HG03060 (cell line): Measurements from ENCODE around the gene FYB1.

Experiments used
- ATAC-seq: cut with Tn5 transposase; IDR thresholded peaks from one replicate; pipeline ENCODE4 v1.9.1; 2021; ENCODE audit warnings: low read depth, moderate number of reproducible peaks; ENCODE audit not compliant: unreplicated experiment

The FYB1 gene

DNA sequence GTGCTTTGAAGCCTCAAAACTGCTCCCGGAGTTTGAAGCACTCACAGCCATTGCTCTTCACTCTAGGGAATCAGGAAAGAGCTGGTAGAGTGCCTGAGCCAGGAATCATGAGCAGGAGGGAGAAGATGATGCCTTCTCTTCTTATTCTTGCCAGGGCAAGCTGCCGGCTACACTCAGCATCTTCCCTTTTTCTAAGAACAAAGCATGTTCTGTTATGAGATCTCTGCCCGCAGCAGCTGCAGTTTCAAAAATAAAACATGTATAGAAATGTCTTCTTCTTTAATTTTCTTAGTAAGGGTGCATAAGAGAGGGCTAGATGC lies 87.3 kb downstream of the FYB1 start:
- ATAC-seq = no peak

DNA sequence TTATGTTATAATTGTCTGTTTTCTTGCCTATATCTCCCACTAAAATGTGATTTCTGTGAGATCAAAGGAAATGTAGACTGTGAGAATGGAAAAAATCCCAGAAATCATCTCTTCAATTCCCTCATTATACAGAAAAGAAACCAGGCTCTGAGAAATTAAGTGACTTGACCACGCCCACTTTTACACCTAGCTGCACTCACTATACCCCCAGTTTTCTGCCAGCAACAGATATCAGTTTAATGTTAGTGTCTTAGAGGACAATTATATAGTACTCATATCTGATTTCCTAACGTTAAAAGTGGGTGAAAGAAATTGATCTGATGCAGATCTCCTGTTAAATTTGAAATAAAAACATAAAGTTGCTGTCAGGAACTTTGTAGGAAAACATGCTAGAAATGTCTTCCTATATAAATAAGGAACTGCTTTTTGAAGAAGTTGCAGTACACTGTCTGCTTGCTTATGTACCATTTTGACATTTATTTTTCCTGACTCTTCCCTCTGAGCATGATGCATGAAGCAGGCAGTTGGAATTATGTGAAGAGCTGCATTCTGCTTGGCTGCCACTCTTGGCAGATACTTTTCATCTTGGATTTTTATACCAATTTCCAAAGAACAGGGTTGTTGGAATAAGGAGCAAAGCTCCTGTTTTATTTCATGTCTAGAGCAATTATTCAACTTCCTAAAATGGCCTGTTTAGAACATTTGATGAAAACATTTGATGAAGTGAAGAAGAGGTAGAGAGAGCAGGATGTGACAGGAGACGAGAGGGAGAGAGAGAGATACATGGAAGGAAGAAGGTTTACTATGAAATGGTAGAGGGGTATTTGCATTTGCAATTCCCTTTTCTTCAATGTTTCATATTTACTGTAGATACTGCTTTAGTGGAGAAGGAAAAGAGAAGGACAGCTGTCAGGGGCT lies 87.9 kb downstream of the FYB1 start:
- ATAC-seq = no peak

DNA sequence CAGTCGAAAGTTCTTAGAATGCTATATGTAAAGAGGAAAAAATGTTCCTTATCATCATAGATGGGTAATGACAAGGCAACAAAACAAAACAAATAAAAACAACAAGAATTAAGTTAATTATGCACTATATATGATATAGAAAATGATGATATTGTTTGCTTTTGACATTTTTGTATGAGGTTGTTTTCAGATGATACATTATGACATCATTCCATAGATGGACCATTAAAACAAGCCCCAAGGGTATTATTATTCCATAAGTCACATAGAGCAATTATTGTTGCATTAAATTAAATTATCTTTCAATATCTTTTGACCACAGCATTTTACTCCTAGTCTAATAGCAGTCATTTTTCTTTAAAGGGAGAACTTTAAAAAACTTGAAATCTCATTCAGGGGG lies 88.6 kb downstream of the FYB1 start:
- no peak for ATAC-seq

DNA sequence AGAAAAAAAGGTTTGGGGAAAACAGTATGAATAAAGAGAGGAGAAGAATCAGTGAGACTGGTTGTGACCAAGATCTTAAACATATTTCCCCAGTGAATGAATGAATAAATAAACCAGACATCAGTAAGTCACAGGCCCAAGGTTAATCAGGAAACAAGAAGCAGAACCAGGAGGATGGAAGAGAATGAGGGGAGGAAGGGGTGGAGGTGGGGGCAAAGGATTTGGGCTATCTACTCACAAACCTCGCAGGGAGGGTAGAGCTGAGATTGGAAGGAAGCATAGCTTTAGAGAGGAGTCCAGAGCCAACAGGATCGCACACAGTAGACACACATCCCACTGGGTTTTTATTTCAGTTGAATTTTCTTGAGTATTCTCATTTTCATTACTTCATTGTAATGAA lies 97.4 kb downstream of the FYB1 start:
- no peak for ATAC-seq

DNA sequence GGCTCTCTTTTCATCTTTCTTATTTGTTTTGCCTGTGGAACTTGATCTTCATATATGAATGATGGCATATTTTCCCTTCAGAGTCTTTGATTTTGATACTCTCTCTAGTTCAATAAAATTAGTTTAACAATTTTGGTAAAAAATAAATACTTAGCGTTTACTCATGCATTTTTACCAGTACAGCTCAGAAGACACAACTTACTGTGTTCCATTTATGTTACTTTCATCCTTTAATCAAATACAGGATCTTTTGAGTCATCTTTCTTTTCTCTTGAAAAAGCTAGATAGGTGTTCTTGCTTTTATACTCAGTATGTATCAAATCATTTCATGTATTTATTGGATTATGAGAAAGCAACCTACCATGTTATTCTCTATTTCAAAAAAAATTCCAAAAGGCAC lies 98.0 kb downstream of the FYB1 start:
- ATAC-seq = no peak

DNA sequence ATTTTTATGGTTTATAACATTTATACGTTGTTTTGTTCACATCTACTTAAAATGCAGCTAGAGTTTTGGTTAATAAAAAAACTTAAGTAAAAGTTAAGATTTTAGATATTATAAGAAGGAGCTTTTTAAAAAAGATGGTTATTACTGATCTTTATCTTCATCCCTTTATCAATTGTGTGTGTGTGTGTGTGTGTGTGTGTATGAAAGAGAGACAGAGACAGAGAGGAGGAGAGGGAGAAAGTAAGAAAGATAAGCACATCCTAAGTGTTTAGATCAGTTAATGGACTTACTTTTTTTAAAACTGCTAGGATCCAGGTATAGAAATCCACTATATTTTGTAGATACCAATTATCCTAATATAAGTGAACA lies 99.3 kb downstream of the FYB1 start:
- ATAC-seq = no peak

DNA sequence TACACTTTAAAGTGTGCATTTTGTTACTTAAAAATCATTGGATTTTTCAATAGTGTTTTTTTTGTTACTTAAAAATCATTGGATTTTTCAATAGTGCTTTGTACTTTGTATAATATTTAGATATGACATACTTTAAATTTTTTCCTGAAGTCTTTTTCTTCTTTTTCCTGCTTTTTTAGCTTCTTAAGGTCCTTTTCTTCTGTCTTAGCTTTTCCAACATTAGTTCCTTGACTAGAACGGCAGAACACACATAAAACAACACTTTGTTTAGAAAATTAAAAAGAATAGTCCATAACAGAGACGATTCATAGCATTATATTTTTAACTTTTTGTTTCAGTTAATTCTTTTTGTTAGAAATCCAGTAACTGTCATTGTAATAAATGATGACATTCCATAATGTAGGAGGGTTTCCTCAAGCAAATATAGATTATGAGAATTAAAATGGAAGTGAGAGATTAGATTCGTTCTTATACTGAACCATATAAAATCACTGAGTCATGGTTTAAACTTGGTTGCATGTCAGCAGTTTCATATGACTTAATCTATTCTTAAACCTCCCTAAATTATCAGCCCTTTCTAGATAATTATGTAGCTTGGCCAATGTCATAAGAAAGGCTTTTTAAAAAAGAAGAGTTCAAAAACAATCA lies 99.8 kb downstream of the FYB1 start:
- ATAC-seq = no peak

DNA sequence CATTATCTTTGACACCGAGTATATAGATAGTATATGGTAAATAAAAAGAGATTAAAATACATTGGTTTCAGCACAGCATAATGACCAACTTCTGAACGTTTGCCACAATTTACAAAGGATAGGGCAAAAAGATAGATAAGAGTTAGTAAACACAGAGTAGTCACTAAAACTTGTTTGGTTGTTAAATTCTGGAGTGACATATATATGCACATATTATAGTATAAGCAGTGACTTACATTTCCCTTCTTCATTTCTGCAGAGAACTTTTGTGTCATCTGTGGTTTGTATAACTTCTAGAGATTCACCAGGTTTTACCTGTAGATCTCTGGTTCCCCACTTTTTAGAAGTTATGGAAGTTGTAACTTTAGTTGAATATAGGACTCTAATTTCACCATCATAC lies 100.7 kb downstream of the FYB1 start:
- ATAC-seq = no peak

DNA sequence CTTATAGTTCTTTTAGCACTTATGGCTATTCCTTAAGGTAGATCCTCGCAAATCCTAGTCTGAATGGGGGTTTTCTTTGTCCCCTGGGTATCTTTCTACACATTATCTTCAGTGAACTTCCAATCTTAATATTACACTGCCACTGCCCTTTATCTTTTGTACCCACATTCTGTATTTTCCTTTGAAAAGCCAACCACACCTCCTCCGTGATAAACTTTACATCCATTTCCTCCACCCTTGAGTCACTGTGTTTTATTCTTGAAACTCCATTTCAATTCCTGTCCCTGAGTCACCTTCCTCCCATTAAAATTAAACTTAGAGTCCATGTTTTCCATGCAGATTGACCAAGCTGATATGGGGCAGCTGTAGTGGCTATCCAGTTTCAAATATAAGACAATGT lies 102.0 kb downstream of the FYB1 start:
- ATAC-seq = no peak

DNA sequence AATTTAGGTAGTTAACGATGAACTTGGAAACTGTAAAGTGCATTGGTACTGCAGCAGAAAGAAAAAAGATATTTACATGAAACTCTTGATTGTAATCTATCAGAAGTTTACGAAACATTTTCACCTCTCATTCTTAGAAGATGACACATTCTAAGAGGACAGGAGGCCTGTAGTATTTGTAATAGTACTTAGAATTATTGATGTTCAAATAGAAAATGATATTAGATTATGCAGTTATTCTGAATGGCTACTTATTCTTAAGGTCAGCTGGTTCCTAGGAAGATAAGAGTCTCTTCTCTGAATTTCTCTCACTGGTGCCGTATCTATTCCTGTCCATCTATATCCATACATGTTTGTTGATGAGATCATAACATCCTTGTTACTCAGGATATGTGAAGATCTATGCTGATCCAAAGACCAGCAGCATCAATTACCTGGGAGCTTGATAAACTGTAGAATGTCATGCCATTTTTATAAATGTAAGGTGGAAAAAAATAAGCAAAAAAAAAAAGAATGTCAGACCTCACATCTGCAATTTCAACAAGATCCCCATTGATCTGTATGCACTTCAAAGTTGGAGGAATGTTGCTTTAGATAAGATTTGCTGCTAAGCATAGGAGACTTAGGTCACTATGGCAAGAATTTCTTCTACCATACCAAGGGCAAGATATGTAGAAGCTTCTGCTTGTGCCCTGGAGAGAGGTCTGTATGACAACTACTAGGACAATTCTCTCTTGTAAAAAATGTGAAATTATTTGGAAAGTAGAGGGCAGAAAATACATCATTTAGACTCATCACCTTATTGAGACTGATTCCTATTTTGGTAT lies 102.8 kb downstream of the FYB1 start:
- ATAC-seq = no peak

DNA sequence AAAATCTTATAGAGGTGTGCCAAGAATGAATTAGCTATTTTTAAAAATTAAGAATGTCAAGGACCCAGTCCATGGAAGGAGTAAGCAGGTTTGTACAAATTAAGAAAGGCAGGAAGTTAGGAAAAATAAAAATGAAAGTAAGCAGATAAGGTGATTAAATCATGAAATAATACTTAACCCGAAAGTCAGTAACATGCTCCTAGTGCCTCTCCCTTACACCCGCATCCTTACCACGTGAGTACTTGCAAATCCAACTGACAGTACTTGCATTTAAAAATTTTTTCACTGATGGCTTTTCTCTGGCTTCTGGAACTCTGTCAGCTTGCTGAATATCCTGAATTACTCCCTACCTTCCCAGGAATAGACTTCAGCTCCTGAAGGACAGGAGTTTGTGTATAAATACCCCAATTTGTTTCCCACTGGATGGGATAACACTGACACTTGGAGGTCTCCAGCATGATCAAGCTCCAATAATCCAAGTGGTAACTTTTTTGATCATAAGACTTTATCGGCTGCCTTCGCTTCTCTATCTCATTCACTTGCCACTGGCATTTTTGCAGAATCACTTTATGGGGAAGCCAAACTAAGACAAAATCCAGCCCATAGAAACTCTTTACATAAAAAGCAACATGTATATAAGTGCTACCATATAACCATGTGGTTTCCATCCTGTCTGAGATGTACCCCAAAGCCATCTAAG lies 103.6 kb downstream of the FYB1 start:
- no peak for ATAC-seq

DNA sequence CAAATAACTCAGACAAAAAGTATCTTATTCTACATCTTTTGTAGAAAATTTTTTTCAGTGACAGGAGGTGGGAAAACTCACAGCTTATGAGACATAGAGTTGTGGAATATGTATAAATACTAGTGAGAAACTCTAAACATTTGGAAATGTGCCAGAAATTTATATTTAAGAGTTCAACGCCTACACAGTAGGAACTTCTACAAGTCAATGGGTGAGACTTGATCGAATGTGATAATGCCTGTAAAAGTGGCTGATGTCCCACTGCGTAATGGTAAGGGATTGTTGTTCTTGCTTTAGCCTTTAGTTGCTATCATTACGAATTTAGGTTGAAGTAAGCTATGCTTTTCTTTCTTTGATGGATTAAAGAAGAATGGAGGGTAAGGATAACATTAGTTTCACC lies 105.2 kb downstream of the FYB1 start:
- no peak for ATAC-seq

DNA sequence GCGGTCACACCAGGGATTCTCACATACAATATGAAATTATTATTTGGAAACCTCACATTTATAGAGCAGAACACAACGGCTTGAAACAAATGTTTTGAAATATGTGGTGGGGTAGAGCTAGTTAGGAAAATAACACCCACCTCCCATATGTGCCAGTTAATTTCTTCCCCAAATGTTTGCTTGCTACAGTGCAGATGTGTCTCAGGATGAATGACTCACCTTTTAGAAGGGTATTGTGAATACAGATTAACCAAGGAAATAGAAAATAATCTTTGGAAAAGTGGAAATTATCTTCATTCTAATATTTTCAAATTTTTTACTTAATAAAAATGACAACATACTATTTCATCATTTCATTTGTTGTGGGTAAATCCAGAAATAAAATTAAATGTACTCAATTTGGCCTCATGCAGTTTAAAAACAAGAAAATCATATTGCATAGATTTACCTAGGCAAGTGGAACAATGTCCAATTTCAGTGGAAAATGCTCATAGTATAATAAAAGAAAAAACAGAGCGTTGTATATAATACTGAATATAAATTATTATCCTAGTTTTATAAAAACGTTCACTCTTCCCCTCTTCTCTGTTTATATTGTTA lies 105.9 kb downstream of the FYB1 start:
- no peak for ATAC-seq

DNA sequence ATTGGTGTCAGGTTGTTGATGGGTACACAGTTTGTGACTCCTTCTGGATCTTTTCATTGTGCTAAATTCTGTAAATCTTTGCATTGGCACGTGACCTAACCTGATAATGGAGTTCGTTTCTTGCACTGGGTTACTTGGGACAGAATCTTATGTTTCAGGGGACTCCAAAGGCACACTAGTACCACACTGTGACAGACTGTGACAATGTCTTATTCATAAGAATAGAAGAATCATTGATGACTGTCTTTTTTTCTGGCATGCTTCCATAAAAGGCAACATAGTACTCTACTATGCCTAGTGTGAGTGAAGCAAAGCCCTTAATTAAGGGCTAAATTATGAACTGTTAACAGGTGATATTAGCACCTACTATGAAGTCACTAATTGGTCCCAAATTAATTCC lies 109.8 kb downstream of the FYB1 start:
- ATAC-seq = no peak

DNA sequence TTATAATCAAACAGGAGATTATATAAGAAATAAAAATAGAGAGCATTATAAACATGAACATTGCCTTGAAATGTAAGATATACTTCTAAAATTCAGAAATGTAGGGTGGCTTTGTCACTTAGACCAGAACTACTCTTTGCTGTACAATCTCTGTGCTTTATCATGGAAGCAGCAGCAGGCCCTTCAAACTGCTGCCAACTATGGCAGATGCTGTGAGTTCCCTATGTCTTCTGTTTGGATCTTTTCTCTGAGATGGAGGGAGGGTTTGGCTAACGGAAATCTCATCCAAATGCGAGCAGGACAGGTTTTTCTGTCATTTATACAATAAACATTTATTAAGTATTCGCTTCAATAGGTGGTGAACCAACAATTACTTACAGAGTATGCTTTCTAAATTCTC lies 110.4 kb downstream of the FYB1 start:
- ATAC-seq = no peak

DNA sequence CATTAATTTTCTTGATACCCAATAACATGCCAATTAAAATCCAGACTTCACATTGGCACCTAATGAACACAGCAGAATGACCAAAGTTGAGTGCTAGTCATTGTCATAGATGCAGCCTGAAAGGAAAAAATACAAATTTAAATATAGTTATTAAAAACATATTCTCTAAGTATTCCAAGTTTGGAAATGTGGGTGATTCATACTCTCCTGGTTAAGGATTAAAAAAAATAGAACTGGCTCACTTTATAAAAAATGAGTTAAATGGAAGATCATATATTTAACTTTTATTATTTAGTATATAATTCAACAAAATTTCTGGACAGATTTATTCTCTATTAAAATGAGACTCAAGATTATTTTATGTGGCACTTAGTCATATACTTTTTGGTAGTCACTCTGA lies 112.0 kb downstream of the FYB1 start:
- no peak for ATAC-seq

DNA sequence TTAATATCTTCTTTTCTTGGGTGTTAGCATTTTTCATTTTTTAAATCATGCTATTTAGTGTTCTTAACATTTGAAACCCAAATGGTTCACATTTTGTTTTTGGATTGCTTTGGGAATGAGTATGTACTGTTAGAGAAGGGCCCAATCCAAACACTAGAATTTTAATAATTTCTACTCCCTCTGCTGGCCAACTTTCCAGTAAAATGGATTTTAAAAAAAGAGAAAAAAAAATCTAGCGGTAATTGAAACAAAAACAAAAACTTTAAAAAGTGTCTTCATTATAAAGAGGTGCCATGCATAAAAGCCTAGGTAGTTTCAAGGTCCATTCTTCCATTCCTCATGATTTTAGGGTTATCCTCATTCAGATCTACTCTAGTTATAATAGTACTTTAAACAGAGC lies 113.0 kb downstream of the FYB1 start:
- no peak for ATAC-seq

DNA sequence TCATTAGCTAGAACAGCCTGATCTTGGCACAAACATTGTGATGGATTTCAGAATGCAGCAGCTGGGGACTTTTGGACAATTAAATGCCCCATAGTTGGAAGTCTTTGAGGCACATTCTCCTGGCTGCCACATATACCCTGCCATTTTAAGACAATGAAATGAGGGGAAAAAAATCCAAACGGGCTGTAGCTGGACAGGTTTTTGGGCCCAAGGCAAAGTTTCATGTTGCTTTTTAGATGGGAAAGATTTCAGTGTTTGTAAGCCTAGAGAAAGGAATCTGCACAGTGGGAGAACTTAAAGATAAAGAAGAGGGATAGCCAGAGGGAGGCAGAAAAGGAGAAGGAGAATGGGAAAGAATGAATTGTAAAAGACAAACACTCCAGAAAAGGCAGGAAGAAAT lies 115.1 kb downstream of the FYB1 start:
- ATAC-seq = no peak

DNA sequence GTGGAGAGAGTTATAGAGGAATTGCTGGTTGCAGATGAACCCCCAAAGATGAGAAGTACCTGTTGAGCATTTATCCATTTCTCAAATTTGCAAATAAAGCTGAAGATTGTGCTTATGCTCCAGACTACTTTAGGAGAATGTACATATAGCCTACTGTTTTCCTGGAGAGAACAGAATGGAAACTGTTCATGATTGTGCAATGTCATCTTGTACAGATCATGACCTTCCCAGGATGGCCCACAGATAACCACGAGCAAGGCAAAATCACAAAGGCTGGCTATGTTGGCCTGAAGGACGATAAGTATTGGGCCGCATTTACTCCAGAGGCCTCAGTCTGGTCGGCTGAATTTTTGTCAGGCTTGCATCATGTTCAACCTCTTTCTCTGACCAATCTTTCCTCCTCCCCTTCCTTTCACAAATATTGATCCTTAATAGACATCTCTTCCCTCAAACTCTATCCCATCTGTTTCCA lies 116.6 kb downstream of the FYB1 start:
- ATAC-seq = no peak

DNA sequence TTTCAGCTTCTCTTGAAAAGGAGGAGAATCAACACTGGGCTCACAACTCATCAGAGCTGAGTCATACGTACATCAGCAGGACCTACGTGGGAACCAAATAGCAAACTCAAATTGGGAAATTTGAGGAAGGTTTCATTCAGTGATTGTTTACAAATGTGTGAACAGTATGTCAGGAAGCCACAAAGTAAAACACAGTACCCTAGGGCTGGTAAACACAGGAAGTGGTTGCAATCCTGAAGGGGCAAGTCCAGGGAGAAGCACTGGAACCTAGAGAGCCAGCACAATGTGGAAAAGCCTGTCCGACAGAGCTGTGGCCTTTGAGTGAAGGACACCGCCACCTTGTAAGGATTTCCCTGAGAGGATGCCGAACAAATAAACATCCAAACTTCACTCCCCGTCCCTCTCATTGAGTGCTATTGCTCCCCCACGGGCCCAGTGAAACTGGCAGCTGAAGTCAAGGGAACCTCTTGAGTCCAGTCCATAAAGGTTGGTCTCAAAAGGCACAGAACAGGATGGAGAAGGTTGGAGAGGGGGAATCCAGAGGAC lies 118.4 kb downstream of the FYB1 start:
- ATAC-seq = no peak
